HepG2 (cell line): ENCODE measurements around the gene ZCCHC8. TPM values are rescaled to one million over a fixed set of nuclear protein-coding genes. Genes with fewer than 3 reads are reported as not detected.

Source experiments
- CAMTA2 ChIP-seq: sonication (generic); formaldehyde crosslinking; IDR thresholded peaks from 2 replicates; pipeline ENCODE4 v1.4.0; 2020; ENCODE audit warnings: mild to moderate bottlenecking, missing genetic modification reagents, borderline replicate concordance
- KDM3A ChIP-seq: IDR thresholded peaks from 2 replicates; pipeline ENCODE4 v1.6.1; 2018; ENCODE audit warnings: low read depth, missing compliant biosample characterization
- LRRFIP1 ChIP-seq: sonication (generic); formaldehyde crosslinking; conservative IDR thresholded peaks from 2 replicates; pipeline ENCODE4 v1.4.0; 2020; ENCODE audit warnings: missing genetic modification reagents
- MEF2D ChIP-seq: sonication (generic); formaldehyde crosslinking; IDR thresholded peaks from 2 replicates; pipeline ENCODE4 v1.5.1; 2020; ENCODE audit warnings: mild to moderate bottlenecking, missing genetic modification reagents
- MLXIP ChIP-seq: sonication (generic); formaldehyde crosslinking; IDR thresholded peaks from 2 replicates; pipeline ENCODE4 v1.9.0; 2021; ENCODE audit warnings: missing genetic modification reagents, borderline replicate concordance
- NFIC ChIP-seq: IDR thresholded peaks from 2 replicates; pipeline ENCODE4 v1.6.1; 2012; ENCODE audit warnings: mild to moderate bottlenecking, low read length, inconsistent platforms
- SOX13 ChIP-seq, 3 experiments: fragments of 450-650 bp in 1 of 3; sonication (generic) in 1 of 3; formaldehyde crosslinking in 1 of 3; IDR thresholded peaks in 2 of 3; conservative IDR thresholded peaks in 1 of 3; 2 replicates each; pipeline versions ENCODE4 v1.5.0 to v1.6.1; 2016 to 2020; ENCODE audit warnings: antibody characterized with exemption in 1 of 3, mild to moderate bottlenecking in 1 of 3, missing compliant biosample characterization in 1 of 3, missing genetic modification reagents in 1 of 3, moderate library complexity in 1 of 3
- TAF1 ChIP-seq: sonication (generic); formaldehyde crosslinking; IDR thresholded peaks from 2 replicates; pipeline ENCODE4 v1.4.0; 2020; ENCODE audit warnings: missing genetic modification reagents
- XRCC5 ChIP-seq: fragments of 200-400 bp; formaldehyde crosslinking; optimal IDR thresholded peaks from 2 replicates; pipeline ENCODE3; 2017; ENCODE audit warnings: mild to moderate bottlenecking, low read length
- ZFP82 ChIP-seq: sonication (generic); formaldehyde crosslinking; IDR thresholded peaks from 2 replicates; pipeline ENCODE4 v1.5.1; 2020; ENCODE audit warnings: mild to moderate bottlenecking, missing genetic modification reagents, borderline replicate concordance
- ZFP90 ChIP-seq: sonication (generic); formaldehyde crosslinking; IDR thresholded peaks from 2 replicates; pipeline ENCODE4 v1.8.0; 2022; ENCODE audit warnings: missing genetic modification reagents, mild to moderate bottlenecking, inconsistent platforms, borderline replicate concordance
- ZNF143 ChIP-seq: sonication (generic); formaldehyde crosslinking; IDR thresholded peaks from 2 replicates; pipeline ENCODE4 v1.4.0; 2020; ENCODE audit warnings: missing genetic modification reagents
- ZNF225 ChIP-seq: sonication (generic); formaldehyde crosslinking; IDR thresholded peaks from 2 replicates; pipeline ENCODE4 v1.4.0; 2020; ENCODE audit warnings: mild to moderate bottlenecking, missing genetic modification reagents
- ZNF232 ChIP-seq: sonication (generic); formaldehyde crosslinking; IDR thresholded peaks from 2 replicates; pipeline ENCODE4 v1.4.0; 2020; ENCODE audit warnings: missing genetic modification reagents, borderline replicate concordance
- ZNF451 ChIP-seq: sonication (generic); formaldehyde crosslinking; IDR thresholded peaks from 2 replicates; pipeline ENCODE4 v1.5.0; 2020; ENCODE audit warnings: mild to moderate bottlenecking, missing genetic modification reagents
- ZNF512B ChIP-seq: sonication (generic); formaldehyde crosslinking; IDR thresholded peaks from 2 replicates; pipeline ENCODE4 v1.5.1; 2020; ENCODE audit warnings: missing genetic modification reagents, mild to moderate bottlenecking, borderline replicate concordance
- ZNF678 ChIP-seq: sonication (generic); formaldehyde crosslinking; IDR thresholded peaks from 2 replicates; pipeline ENCODE4 v1.4.0; 2020; ENCODE audit warnings: mild to moderate bottlenecking, missing genetic modification reagents
- ZNF713 ChIP-seq: sonication (generic); formaldehyde crosslinking; IDR thresholded peaks from 2 replicates; pipeline ENCODE4 v1.4.0; 2020; ENCODE audit warnings: mild to moderate bottlenecking, missing genetic modification reagents
- ZNF737 ChIP-seq: sonication (generic); formaldehyde crosslinking; IDR thresholded peaks from 2 replicates; pipeline ENCODE4 v1.5.0; 2020; ENCODE audit warnings: missing genetic modification reagents, mild to moderate bottlenecking, borderline replicate concordance
- ZNF776 ChIP-seq: sonication (generic); formaldehyde crosslinking; IDR thresholded peaks from 2 replicates; pipeline ENCODE4 v1.4.0; 2020; ENCODE audit warnings: mild to moderate bottlenecking, missing genetic modification reagents
- ZZZ3 ChIP-seq: sonication (generic); formaldehyde crosslinking; IDR thresholded peaks from 2 replicates; pipeline ENCODE4 v1.4.0; 2020; ENCODE audit warnings: missing genetic modification reagents, mild to moderate bottlenecking, borderline replicate concordance
- polyA plus RNA-seq, 8 experiments: library from polyadenylated mRNA; depleted of rRNA in 3 of 8; stranded (reverse) in 7 of 8; unstranded in 1 of 8; fragments of >200 nt; fragmentation: Illumina TruSeq in 4 of 8; extraction: Trizol in 4 of 8; gene quantifications; 2 replicates each; pipeline versions ENCODE4 v1.2.1 to v1.2.3, GENCODE V29; 2011 to 2016; ENCODE audit warnings: low read depth in 4 of 8, missing spikeins in 1 of 8, mixed read lengths in 1 of 8; ENCODE audit not compliant: insufficient read depth in 1 of 8
- total RNA-seq, 5 experiments: library from RNA; depleted of rRNA; stranded (reverse); fragments of >200 nt; fragmentation: Illumina TruSeq; extraction: Trizol; gene quantifications; 2 replicates each; pipeline ENCODE4 v1.2.3, GENCODE V29; 2016; ENCODE audit warnings: low read depth in 1 of 5

The ZCCHC8 gene
- total and polyA plus RNA-seq, 2 of the 13 experiments (the other 11 are each of a cell fraction or from before 2014, with no cell fraction given): 18.6 to 20.9 TPM

- TF ChIP-seq ZZZ3 (no peak; the same call in 1 of the 2 replicates), LRRFIP1 (CRISPR knock-in tag) (no peak), TAF1 (CRISPR knock-in tag) (peak; percentile 87), ZNF737 (no peak), ZNF776 (no peak), SOX13 (IDR thresholded peaks at IDR 0.05) (no peak), SOX13 (CRISPR knock-in tag; conservative IDR thresholded peaks at IDR 0.05 in 1 of 2, IDR thresholded peaks at IDR 0.05 in 1 of 2) (0 out of 4 replicates have a peak, but pooled peaks of 1 of the 2 experiments have one; percentile 24), ZNF678 (no peak), NFIC (peak; percentile 56; the same call in 1 of the 2 replicates), ZFP82 (no peak; the same call in 1 of the 2 replicates), ZFP90 (peak; percentile 45), ZNF512B (no peak), ZNF451 (CRISPR knock-in tag) (no peak), ZNF232 (CRISPR knock-in tag) (peak; percentile 74; the same call in 1 of the 2 replicates), ZNF143 (CRISPR knock-in tag) (peak; percentile 88), KDM3A (CRISPR knock-in tag) (0 out of 2 replicates have a peak, but pooled peaks have one; percentile 40), MEF2D (CRISPR knock-in tag) (peak; percentile 84), XRCC5 (no peak), CAMTA2 (CRISPR knock-in tag) (no peak; the same call in 1 of the 2 replicates), MLXIP (CRISPR knock-in tag) (no peak), ZNF713 (CRISPR knock-in tag) (no peak), ZNF225 (CRISPR knock-in tag) (no peak; the same call in 1 of the 2 replicates)
These were observed 26.1 kb upstream of the ZCCHC8 start, which contains the start of the genes KNTC1 and RSRC2 (continued) for GRCh38 chr12:122526683-122527477.
